NCI-H82 (cell line): ENCODE data around the gene OR6C65.

Experiments
- DNase-seq: peaks from one replicate; lab custom pipeline; 2025; lab: John Stamatoyannopoulos, UW

OR6C65 gene

DNA sequence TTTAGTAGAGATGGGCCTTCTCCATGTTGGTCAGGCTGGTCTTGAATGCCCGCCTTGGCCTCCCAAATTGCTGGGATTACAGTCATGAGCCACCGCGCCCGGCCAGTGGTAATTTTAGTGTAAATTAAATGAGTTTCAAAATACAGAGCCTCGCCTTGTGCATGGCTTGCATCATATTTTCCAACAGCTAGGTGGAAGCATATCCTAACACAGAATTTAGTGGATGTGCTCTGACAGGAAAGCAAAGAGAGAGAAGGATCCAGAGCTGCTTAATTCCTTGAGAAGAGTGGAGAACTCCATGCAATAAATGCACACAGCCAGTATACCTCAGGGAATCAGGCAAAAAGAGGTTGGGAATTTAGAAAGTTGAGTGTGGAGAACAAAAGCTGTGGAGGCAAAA lies 46.0 kb downstream of the OR6C65 start:
- no peak for DNase-seq

DNA sequence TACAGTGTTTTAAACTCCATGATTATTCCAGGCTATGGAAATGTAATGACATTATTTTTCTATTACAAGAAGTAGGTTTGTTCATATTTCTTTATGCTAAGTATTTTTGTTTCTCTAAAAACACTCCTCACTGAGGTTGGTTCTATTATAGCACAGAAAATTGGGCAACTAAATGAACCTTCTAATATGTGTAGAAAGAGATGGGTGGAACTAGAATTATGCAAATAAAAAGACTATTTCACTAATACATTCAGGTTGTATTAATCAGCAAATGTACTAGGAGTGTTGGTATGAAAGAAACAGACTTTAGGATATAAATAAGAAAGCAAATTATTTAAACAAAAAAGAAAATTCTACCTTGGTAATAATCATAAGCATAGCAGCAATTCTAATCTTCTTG lies 48.5 kb downstream of the OR6C65 start:
- DNase-seq = no peak
